Rectal smooth muscle tissue (tissue), 1 donor: ENCODE data around the gene MBD5.
"Not testable (repeated sequence)": the region's sequence is repeated elsewhere in the genome, so short reads cannot be mapped to it uniquely, and the experiment has no call there.

ENCODE experiments used
- H3K27ac ChIP-seq: one replicate; pipeline ENCODE4 v1.7.0; 2013; ENCODE audit warnings: low read depth, low read length, inconsistent platforms
- H3K27me3 ChIP-seq: one replicate; pipeline ENCODE4 v1.7.0; 2013; ENCODE audit warnings: low read length; ENCODE audit not compliant: control insufficient read depth, insufficient read depth
- H3K36me3 ChIP-seq: one replicate; pipeline ENCODE4 v1.7.0; 2013; ENCODE audit warnings: low read length; ENCODE audit not compliant: control insufficient read depth, insufficient read depth
- H3K4me1 ChIP-seq: one replicate; pipeline ENCODE4 v1.7.0; 2013; ENCODE audit warnings: low read length; ENCODE audit not compliant: control insufficient read depth, insufficient read depth
- H3K4me3 ChIP-seq: one replicate; pipeline ENCODE4 v1.7.0; 2013; ENCODE audit warnings: low read length
- H3K9ac ChIP-seq: one replicate; pipeline ENCODE4 v1.7.0; 2013; ENCODE audit warnings: low read length

The MBD5 gene

DNA sequence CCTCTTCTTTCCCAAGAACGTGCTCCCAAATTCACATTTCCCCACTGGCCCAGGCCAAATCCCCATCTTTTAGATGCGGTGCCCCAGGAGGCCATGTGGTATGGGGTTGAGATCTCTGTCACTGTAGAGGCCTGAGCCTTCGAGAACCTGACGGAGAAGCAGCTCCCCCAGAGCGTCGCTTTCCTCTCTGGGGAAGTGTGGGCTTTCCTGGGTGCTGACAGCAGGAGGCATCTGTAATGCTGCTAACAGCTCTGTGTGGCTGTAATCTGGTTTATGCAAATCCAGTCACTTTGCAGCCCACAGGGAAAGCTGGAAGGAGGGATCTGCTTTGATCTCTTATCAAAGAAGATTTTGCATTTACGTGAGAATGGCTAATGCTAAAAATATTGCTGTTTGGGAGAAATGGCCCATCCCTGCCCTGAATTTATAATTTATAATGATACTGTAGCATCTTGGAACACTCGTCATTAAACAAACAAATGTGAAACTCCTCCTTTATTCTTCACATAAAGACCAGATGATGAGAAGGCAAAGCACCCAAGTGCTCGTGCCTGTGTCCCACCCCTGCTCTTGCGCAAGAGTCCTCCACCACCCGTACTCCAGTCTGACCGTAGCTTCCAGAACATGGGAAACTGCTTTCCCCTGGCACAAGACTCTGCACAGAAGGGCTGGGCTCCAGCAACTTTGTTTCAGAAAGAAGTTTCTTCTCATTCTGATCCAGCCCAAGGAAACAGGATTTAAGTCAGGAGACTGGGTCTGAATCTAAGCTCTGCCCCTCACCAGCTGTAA, 513.7 kb downstream of the MBD5 start:
- H3K9ac ChIP-seq, result no peak overlapping the region
- no peak overlapping the region for H3K4me3 ChIP-seq
- H3K4me1 ChIP-seq, result no peaks in the 10 kb centered on the region
- no peaks in the 10 kb centered on the region for H3K27me3 ChIP-seq
- H3K27ac ChIP-seq, result no peak overlapping the region
- no peaks in the 10 kb centered on the region for H3K36me3 ChIP-seq

DNA sequence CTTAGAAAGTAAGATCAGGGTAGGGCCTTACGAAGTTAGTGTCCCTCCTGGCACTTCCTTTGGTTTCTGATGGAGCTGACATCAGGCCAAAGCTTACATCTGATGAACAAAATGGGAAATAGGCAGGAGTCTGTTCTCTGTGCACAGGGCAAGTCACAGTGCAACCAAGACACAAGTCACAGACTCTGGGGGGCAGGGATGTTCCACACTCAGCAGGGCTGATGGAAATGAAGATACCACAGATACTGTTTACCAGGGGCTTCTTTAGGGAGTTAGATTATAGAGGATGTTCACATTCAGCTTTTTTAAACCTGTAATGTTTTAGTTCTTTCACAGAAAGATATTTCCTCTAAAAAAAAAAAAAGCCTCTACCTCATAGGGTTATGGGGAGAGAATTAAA, 517.5 kb downstream of the MBD5 start:
- H3K36me3 ChIP-seq, result no peaks in the 10 kb centered on the region
- H3K9ac ChIP-seq, result no peak overlapping the region
- no peak overlapping the region for H3K27ac ChIP-seq
- no peaks in the 10 kb centered on the region for H3K27me3 ChIP-seq
- no peaks in the 10 kb centered on the region for H3K4me1 ChIP-seq
- H3K4me3 ChIP-seq, result no peak overlapping the region

DNA sequence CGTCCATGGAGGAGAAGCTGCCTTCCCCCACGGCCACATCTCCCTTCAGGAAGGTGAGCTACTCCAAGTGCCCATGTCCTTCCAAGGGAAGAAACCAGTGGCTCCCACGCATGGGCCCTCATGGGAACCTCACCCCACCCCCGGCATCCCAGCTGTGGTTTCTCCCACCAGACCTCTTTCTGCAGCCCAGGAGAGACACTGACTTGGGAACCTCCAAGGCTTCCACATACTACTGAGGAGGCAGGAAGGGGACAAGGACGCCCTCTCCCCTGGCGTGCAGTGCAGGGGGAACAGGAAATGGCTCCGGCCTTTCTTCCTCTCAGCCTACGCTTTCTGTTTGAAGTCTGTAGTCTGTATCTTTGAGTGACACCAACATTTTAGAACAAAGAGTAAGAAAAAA, 519.1 kb downstream of the MBD5 start:
- Histone ChIP-seq H3K4me1 (no peaks in the 10 kb centered on the region), H3K36me3 (no peaks in the 10 kb centered on the region), H3K9ac (no peak overlapping the region), H3K27ac (no peak overlapping the region), H3K4me3 (no peak overlapping the region), H3K27me3 (no peaks in the 10 kb centered on the region)

DNA sequence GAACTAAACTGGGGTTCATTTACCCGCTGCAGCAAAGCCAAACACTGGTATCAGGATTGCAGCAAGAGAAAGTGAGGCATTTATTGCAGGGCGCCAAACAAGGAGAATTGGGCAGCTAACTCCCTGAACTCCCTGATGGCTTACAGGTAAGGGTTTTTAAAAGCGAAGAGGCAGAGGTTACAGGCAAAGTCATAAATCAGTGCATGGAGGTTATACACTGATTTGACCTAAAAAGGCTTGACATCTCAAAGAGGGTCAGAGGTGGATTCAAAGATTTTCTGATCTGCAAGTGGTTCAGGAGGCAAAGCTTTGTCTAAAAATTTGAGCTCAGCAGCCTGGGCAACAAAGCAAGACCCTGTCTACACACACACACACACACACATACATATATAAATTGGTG, 520.9 kb downstream of the MBD5 start:
- no peak overlapping the region for H3K9ac ChIP-seq
- H3K27me3 ChIP-seq, result no peaks in the 10 kb centered on the region
- no peaks in the 10 kb centered on the region for H3K36me3 ChIP-seq
- no peak overlapping the region for H3K4me3 ChIP-seq
- H3K27ac ChIP-seq, result no peak overlapping the region
- no peaks in the 10 kb centered on the region for H3K4me1 ChIP-seq

DNA sequence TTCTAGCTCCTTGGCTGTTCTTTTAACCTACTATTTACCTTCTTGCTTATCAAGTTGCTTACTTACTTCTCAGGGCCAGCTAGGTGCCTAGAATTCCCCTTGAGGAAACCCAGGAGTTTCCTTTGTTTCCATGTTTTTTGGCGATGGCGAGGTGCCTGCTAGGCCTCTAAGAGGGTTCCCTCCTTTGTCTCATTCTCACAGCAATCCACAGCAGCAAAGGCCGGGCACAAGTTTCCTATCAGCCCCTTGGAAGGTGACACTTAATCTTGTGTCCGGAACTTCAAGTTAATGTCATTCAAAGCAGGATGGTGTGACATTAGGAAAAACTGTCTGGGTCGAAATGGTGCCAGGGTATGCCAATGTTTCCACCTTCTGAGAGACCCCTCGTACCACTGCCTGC, 521.7 kb downstream of the MBD5 start:
- no peak overlapping the region for H3K9ac ChIP-seq
- H3K27ac ChIP-seq, result no peak overlapping the region
- H3K27me3 ChIP-seq, result no peaks in the 10 kb centered on the region
- H3K4me3 ChIP-seq, result no peak overlapping the region
- no peaks in the 10 kb centered on the region for H3K36me3 ChIP-seq
- no peaks in the 10 kb centered on the region for H3K4me1 ChIP-seq

DNA sequence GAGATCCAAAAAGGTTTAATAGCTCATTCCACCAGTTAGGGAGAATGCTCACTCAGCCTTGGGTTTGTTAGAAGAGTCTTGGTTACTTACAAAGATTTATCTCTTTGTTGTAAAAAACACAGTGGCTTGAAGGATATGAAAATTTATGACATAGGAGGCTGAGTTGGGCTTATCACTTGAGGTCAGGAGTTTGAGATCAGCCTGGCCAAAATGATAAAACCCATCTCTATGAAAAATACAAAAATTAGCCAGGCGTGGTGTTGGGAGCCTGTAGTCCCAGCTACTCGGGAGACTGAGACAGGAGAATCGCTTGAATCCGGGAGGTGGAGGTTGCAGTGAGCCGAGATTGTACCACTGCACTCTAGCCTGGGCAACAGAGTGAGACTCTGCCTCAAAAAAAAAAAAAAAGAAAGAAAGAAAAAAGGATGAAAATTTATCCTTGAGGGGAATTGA, 522.2 kb downstream of the MBD5 start:
- not testable (repeated sequence) for H3K9ac ChIP-seq, H3K27ac ChIP-seq, H3K4me1 ChIP-seq, H3K36me3 ChIP-seq, H3K27me3 ChIP-seq, H3K4me3 ChIP-seq

DNA sequence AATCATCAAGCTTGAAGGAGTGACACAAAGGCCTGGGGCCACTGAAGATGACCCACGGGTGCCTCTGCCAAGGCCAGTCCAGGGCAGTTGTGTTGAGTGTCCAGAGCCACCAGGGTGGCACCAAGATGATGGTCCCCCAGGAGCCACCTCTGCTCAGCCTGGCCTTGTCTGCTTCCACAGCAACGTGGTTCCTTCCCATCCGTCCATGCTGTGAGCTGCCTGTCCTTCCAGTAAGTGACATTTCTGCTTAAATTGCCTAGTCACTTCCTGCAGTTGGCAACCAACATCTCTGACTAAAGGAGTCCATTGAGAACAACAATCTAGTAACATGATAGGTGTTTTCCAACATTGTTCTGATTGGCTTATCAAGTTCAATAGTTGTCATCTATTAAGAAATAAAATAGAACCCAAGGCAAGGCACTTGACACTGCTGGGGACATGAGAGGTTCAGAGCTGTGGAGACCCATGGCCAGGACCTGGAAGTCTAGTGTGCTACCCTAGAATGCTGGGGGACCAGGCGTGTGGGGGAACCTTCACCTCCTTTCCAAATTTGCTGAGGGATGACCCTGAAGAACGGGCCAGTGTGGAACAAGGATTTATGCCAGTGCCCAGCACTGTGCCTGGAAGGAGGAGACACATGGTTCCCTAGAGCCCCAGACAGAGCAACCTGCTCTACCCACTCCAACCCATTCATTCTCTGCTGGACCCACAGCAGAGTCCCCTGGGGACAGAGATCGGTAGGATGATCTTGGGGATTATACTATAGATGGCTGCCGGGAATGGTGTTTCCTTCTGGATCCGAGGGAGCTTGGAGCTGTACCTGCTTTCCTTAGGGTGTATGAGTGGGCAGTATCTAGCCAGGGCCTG, 524.7 kb downstream of the MBD5 start:
- Histone ChIP-seq H3K36me3 (no peaks in the 10 kb centered on the region), H3K27ac (no peak overlapping the region), H3K9ac (no peak overlapping the region), H3K27me3 (no peaks in the 10 kb centered on the region), H3K4me1 (no peaks in the 10 kb centered on the region), H3K4me3 (no peak overlapping the region)

DNA sequence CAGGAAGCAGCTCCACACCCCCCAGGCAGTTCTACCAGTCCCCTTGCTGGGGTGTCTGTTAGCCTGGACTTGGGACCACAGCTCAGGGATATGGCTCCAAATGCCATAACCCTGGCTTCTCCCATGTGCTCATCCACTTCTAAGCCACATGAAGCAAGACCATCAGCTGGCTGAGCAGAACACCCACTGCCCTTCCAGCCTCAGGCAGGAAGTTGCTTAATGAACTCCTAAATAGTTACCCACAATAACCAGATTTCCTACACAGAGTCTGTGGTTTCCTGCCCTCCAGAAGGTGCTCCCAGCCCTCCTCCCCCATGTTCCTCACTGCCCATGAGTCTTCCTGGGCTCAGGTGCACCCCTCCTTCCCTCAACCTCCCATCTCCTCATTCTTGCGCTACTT, 525.4 kb downstream of the MBD5 start:
- Histone ChIP-seq H3K9ac (no peak overlapping the region), H3K27ac (no peak overlapping the region), H3K36me3 (no peaks in the 10 kb centered on the region), H3K4me3 (no peak overlapping the region), H3K27me3 (no peaks in the 10 kb centered on the region), H3K4me1 (no peaks in the 10 kb centered on the region)

DNA sequence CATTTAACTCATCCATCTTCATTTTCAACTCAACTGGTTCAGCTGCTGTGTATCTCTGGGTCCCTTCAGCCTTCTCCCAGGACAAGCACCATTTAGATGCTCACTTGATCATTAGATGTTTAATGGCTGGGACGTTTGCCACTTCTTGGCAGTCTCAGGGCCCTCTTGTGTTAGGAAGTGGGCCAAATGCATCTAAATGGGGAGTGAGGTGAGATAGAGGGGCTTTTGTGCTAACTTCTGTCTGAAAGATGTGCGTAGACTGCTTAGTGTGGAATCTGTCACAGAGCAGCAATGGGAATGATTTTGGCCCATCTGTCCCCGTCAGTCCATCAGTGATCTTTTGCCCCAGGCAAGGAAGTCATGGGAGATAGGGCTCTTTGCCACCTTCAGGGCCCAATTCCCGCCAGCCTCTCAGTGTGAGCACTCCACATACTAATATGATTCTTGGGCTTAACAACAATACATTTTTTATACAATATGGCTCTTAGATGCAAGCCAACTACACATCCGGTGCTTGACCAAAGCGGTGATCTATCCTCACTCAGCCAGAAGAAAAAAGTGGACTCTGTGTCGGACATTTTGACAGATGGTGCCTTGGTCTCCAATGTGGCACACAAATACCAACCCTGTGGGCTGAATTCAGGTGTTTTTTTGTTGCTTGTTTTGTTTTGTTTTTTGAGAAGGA, 528.0 kb downstream of the MBD5 start:
- Histone ChIP-seq H3K4me1 (no peaks in the 10 kb centered on the region), H3K27me3 (no peaks in the 10 kb centered on the region), H3K36me3 (no peaks in the 10 kb centered on the region), H3K4me3 (no peak overlapping the region), H3K27ac (no peak overlapping the region), H3K9ac (no peak overlapping the region)

DNA sequence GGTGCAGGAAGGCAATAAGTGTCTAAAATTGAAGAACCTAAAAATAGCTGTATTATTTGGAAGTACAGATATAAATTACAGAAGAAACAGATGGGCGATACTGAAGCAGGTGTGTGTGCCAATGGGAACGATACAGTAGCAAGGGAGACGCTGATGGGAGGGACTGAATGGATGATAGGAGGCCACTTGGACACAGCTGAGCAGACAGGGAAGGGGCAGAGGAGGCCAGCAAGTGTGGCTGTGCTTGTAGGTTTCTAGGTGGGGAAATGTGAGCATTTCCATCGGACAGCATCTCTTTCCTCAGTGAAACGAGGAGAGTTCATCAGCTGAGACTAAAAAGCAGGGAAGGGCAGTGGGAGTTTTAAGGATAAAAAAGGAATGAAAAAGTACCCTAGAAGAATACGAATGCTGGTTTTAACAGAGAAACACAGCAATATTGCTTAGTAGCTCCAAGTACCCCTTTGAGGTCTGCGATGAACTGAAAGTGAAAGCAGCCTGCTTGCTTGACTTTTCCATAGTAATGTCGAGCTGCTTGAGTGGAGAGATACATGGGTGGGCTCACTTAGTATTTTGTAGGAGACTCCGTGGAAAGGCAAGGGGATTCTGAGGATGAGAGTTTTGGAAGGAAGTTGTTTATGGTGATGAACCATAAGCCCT, 531.9 kb downstream of the MBD5 start:
- Histone ChIP-seq H3K9ac (peak overlapping the region; percentile 7), H3K27me3 (no peaks in the 10 kb centered on the region), H3K4me3 (peak overlapping the region; percentile 70), H3K4me1 (no peaks in the 10 kb centered on the region), H3K27ac (no peak overlapping the region), H3K36me3 (no peaks in the 10 kb centered on the region)

DNA sequence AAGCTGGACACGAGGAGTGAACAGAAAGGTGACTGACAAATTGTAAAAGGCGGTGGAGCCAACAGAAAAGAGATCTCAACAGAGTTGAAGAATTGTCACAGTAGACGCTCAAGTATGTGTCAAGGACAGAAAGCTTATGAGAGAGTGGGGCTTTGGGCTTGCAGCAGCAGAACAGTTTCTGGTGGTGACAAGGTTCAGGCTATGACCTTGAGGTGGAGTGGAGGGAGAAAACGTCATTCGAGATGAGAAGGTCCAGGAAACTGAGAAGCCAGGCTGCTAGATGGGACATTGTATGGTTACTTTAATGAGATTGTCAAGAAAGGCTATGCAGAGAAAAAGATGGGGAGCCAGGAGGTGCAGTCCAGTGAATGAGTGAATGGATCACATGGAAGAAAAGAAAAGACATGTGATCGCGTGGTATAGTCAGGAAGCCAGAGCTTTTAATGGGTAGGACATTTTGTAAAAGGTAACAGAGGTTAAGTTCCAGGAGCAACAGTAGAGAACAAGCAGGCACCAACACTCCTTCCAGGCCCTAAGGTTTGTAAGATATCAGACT, 532.5 kb downstream of the MBD5 start:
- no peak overlapping the region for H3K9ac ChIP-seq

More for the DNA sequence above, 532.5 kb downstream of the MBD5 start:
- peak overlapping the region; percentile 70 for H3K4me3 ChIP-seq
- H3K27ac ChIP-seq, result no peak overlapping the region
- no peaks in the 10 kb centered on the region for H3K27me3 ChIP-seq
- H3K4me1 ChIP-seq, result no peaks in the 10 kb centered on the region
- no peaks in the 10 kb centered on the region for H3K36me3 ChIP-seq
